Common myeloid progenitor, CD34-positive (primary cell): ENCODE results near the gene KIAA0586.
"Not testable (repeated sequence)": the region's sequence is repeated elsewhere in the genome, so short reads cannot be mapped to it uniquely, and the experiment has no call there.

ENCODE experiments used
- CTCF ChIA-PET: fragments of 350-600 bp; sonication (Branson Sonifier 250); formaldehyde crosslinking; loops from one replicate; lab custom pipeline; 2021; ENCODE audit warnings: antibody characterized with exemption; lab: Charles Lee
- POLR2A ChIA-PET: fragments of 350-600 bp; sonication (Branson Sonifier 250); formaldehyde crosslinking; loops from one replicate; lab custom pipeline; 2021; ENCODE audit warnings: antibody characterized with exemption; lab: Charles Lee
- DNase-seq, 3 donors: peaks; one replicate each; pipeline versions ENCODE4 v3.0.0 to v3.0.0-alpha.2; 2013
- H3K27ac ChIP-seq, 2 experiments: 1 replicate in 1 of 2; 2 replicates in 1 of 2; pipeline ENCODE4 v1.7.0; 2013; ENCODE audit warnings: inconsistent platforms in 2 of 2, low read length in 2 of 2, mild to moderate bottlenecking in 2 of 2, low read depth in 1 of 2, moderate library complexity in 1 of 2; ENCODE audit not compliant: severe bottlenecking in 2 of 2, insufficient read depth in 1 of 2, poor library complexity in 1 of 2
- H3K27me3 ChIP-seq, 5 experiments: replicated peaks in 2 of 5; 1 replicate in 3 of 5; 2 replicates in 2 of 5; pipeline versions ENCODE4 v1.6.1 to v1.7.0; 2013; ENCODE audit warnings: low read length in 4 of 5, mild to moderate bottlenecking in 2 of 5, moderate library complexity in 2 of 5, inconsistent platforms in 1 of 5; ENCODE audit not compliant: insufficient read depth in 5 of 5, control insufficient read depth in 4 of 5
- H3K36me3 ChIP-seq, 4 experiments: 1 replicate in 2 of 4; 2 replicates in 2 of 4; pipeline versions ENCODE4 v1.6.1 to v1.7.0; 2013; ENCODE audit warnings: low read length in 3 of 4, control low read depth in 1 of 4, mild to moderate bottlenecking in 1 of 4; ENCODE audit not compliant: control insufficient read depth in 4 of 4, insufficient read depth in 4 of 4
- H3K4me1 ChIP-seq, 4 experiments: 1 replicate in 3 of 4; 2 replicates in 1 of 4; pipeline versions ENCODE4 v1.6.1 to v1.7.1; 2013; ENCODE audit warnings: low read length in 3 of 4, mild to moderate bottlenecking in 3 of 4, control low read depth in 1 of 4, inconsistent platforms in 1 of 4, moderate library complexity in 1 of 4; ENCODE audit not compliant: control insufficient read depth in 4 of 4, insufficient read depth in 4 of 4; ENCODE audit errors: control extremely low read depth in 1 of 4
- H3K4me3 ChIP-seq, 7 experiments: 1 replicate in 4 of 7; 2 replicates in 3 of 7; pipeline versions ENCODE4 v1.5.1 to v1.7.0; 2013; ENCODE audit warnings: mild to moderate bottlenecking in 7 of 7, low read length in 6 of 7, moderate library complexity in 6 of 7, inconsistent platforms in 2 of 7, low read depth in 2 of 7, control low read depth in 1 of 7; ENCODE audit not compliant: insufficient read depth in 4 of 7, control insufficient read depth in 1 of 7; ENCODE audit errors: extremely low read depth in 1 of 7
- H3K9me3 ChIP-seq, 5 experiments: 1 replicate in 4 of 5; 2 replicates in 1 of 5; pipeline versions ENCODE4 v1.6.1 to v1.7.1; 2013; ENCODE audit warnings: low read length in 4 of 5, mild to moderate bottlenecking in 2 of 5, inconsistent platforms in 1 of 5, low read depth in 1 of 5, moderate library complexity in 1 of 5; ENCODE audit not compliant: control insufficient read depth in 4 of 5, insufficient read depth in 2 of 5; ENCODE audit errors: control extremely low read depth in 1 of 5
- WGBS: methylation state at CpG from one replicate; pipeline ENCODE4 v1.1.5; 2013; ENCODE audit not compliant: insufficient coverage; 5-methylcytosine and 5-hydroxymethylcytosine counted together

The KIAA0586 gene

DNA sequence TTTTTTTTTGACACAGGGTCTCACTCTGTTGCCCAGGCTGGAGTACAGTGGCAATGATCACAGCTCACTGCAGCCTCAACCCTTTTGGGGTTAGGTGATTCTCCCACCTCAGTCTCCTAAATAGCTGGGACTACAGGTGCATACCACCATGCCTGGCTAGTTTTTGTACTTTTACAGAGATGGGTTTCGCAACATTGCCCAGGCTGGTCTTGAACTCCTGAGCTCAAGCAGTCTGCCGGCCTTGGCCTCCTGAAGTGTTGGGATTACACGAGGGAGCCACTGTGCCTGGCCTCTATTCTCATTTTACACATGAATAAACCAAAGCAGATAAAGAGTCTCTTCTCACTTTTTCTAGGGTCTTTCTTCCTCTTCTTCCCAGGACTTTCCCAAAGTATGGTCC is 28.6 kb upstream of the KIAA0586 start:
- H3K27me3 ChIP-seq: no peaks in the 10 kb centered on the region
- no peak overlapping the region for H3K27ac ChIP-seq
- WGBS: 95% methylated on average over 3 of the region's 3 CpGs
- ChIA-PET CTCF (interaction anchor here (1.1 kb wide), 1 partner anchor 18 kb away, joined by 4 read pairs; no protein-coding TSS in a partner anchor), POLR2A (no interaction called here)
- no peak overlapping the region for H3K4me3 ChIP-seq
- H3K36me3 ChIP-seq: no peaks in the 10 kb centered on the region
- DNase-seq: no peak
- H3K4me1 ChIP-seq: peaks cover 0 to 14% (median 11%) of the 10 kb centered on the region in 4 experiments
- H3K9me3 ChIP-seq: no peaks in the 10 kb centered on the region

DNA sequence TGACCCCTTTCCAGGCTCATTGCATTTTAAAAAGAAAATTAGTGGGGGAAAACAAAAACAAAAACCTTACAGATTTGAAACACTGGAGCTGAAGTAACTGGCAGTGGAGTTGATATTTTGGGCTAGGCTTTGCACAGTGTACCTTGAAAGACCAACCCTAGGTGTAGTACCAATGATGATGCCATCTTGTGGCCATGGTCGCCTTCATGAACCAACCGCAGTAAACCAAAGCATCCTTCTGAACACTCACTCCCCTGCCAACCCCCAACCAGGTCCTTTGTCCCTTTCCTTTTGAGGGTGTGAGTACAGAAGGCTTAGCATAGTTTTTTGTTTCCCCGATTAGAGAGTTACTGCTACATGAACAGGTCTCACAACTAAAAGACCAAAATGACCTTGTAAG is 25.9 kb upstream of the KIAA0586 start:
- CTCF ChIA-PET: interaction anchor here (1.6 kb wide), 1 partner anchor 293 kb away, joined by 4 read pairs; no protein-coding TSS in a partner anchor
- POLR2A ChIA-PET: interaction anchor here (0.6 kb wide), 1 partner anchor 1316 kb away, joined by 3 read pairs; no protein-coding TSS in a partner anchor
- no peak overlapping the region for H3K4me3 ChIP-seq
- no peaks in the 10 kb centered on the region for H3K27me3 ChIP-seq
- no peaks in the 10 kb centered on the region for H3K9me3 ChIP-seq
- 92% methylated on average over 2 of the region's 3 CpGs for WGBS
- DNase-seq: peak in 2 of 3 donors; percentile 7 to 16
- H3K36me3 ChIP-seq: no peaks in the 10 kb centered on the region
- H3K4me1 ChIP-seq: peaks cover 0 to under 1% (median under 1%) of the 10 kb centered on the region in 4 experiments
- H3K27ac ChIP-seq: no peak overlapping the region

DNA sequence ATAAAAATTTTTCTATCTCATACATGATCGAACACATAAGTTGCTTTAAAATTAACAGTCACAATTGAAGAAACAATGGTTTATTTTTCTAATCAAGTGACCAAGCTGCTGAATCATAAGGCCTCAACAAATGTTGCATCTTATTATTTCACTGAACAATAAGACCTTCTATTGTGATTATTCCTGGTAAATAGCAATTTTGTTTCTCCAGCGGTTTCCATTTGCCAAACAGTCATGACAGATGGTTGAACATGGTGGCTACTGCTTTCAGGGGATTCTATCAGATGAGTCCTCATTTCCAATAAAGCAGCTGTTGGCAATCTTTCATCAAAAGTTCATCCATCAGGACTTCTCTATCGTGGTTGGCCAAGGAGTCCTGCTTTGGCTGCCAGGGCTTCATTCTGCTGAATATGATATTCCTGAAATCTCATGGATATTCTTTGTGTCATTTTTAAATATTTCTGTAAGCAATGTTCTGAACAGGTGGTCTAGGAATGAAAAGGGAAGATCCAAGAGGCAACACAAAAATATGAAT is 18.8 kb upstream of the KIAA0586 start:
- Histone ChIP-seq H3K36me3 (peaks cover 13 to 43% (median 24%) of the 10 kb centered on the region in 4 experiments), H3K9me3 (no peaks in the 10 kb centered on the region), H3K27ac (no peak overlapping the region), H3K27me3 (no peaks in the 10 kb centered on the region), H3K4me3 (no peak overlapping the region), H3K4me1 (no peaks in the 10 kb centered on the region)
- WGBS: no CpG with 5 or more reads among the region's 3 CpGs
- no peak for DNase-seq
- POLR2A ChIA-PET: no interaction called here
- CTCF ChIA-PET: interaction anchor here (1.9 kb wide), 1 partner anchor 12 kb away, joined by 5 read pairs; no protein-coding TSS in a partner anchor

DNA sequence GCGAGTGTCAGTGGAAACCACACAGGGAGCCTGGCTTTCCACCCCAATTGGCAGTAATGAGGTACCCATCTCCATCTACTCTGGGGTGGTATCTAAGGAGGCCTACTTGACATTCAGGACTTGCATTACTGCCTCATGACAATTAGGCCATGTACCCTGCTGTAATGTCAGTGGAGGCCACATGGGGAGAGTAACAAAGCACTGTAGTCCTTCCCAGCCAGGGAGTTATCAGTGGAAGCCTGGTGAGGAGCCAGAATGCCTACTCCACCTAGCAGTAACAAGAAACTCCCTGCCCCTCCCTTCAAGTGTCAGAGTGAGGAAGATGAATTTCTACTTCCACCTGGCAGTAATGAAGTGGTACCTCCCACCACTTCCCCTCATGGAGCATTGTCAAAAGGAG is 12.7 kb upstream of the KIAA0586 start:
- Histone ChIP-seq H3K4me3 (no peak overlapping the region), H3K9me3 (peaks cover 2 to 9% (median 3%) of the 10 kb centered on the region in 5 experiments), H3K27me3 (no peaks in the 10 kb centered on the region), H3K36me3 (peaks cover 14 to 63% (median 28%) of the 10 kb centered on the region in 4 experiments), H3K4me1 (no peaks in the 10 kb centered on the region), H3K27ac (no peak overlapping the region)
- peak in 1 of 3 donors; percentile 25 for DNase-seq
- WGBS: no CpG with 5 or more reads among the region's 1 CpG
- POLR2A ChIA-PET: no interaction called here
- CTCF ChIA-PET: no interaction called here

DNA sequence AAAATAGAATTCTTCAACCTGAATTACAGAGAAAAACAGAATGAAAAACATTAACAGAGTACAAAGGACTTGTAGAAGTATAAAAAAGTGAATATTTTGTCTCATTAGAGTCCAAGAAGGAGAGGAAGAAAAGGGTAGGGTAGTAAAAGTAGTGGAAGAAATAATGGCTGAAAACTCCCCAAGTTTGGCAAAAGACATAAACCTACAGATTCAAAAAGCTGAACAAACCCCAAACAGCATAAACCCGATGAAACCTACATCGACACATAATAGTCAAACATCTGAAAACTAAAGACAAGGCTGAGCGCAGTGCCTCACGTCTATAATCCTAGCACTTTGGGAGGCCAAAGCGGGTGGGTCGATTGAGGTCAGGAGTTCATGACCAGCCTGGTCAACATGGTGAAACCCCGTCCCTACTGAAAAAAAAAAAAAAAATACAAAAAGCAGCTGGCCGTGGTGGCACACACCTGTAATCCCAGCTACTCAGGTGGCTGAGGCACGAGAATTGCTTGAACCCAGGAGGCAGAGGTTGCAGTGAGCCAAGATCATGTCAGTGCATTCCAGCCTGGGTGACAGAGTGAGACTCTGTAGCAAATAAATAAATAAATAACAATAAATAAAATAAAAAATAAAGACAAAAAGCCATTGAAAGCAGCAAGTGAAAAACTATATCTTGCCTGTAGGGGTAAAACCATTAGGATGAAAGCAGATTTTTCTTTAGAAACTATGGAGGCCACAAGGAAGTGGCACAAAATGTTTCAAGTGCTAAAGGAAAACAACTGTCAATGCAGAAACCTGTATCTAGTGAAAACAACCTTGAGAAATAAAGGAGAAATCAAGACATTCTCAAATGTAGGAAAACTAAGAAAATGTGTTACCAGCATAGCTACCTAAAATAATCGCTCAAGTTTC is 11.6 kb upstream of the KIAA0586 start:
- ChIA-PET POLR2A (no interaction called here), CTCF (no interaction called here)
- 99% methylated on average over 8 of the region's 10 CpGs for WGBS
- H3K4me1 ChIP-seq: no peaks in the 10 kb centered on the region
- DNase-seq: peak in 2 of 3 donors; percentile 36 to 60
- H3K27me3 ChIP-seq: no peaks in the 10 kb centered on the region
- H3K9me3 ChIP-seq: peaks cover 2 to 9% (median 3%) of the 10 kb centered on the region in 5 experiments
- H3K4me3 ChIP-seq: no peak overlapping the region
- no peak overlapping the region for H3K27ac ChIP-seq
- peaks cover 11 to 53% (median 24%) of the 10 kb centered on the region in 4 experiments for H3K36me3 ChIP-seq

DNA sequence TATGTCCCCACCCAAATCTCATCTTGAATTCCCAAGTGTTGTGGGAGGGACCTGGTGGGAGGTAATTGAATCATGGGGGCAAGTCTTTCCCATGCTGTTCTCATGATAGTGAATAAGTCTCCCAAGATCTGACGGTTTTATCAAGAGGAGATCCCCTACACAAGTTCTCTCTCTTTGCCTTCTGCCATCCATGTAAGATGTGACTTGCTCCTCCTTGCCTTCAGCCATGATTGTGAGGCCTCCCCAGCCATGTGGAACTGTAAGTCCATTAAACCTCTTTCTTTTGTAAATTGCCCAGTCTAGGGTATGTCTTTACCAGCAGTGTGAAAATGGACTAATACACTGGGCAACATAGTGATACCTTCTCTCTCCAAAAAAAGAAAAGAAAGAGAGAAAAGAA is 10.6 kb upstream of the KIAA0586 start:
- H3K4me1 ChIP-seq, H3K9me3 ChIP-seq, H3K27ac ChIP-seq, CTCF ChIA-PET, POLR2A ChIA-PET, DNase-seq, H3K4me3 ChIP-seq, H3K27me3 ChIP-seq: not testable (repeated sequence)
- peaks cover 13 to 50% (median 28%) of the 10 kb centered on the region in 4 experiments for H3K36me3 ChIP-seq
- 80% methylated on average over 1 of the region's 1 CpG for WGBS
